Measurements from ENCODE around the gene ADAT2. TPM values are rescaled to one million over a fixed set of nuclear protein-coding genes. Genes with fewer than 3 reads are reported as not detected.

The ADAT2 gene
- total and polyA plus RNA-seq, 2 of the 4 experiments (the other 2 are of a cell fraction), result 2.7 to 5.4 TPM

GRCh38 chr6:143465546-143465945, 15.1 kb upstream of the ADAT2 start:
- Histone ChIP-seq H2BK20ac (ENCODE audit: low read depth, low read length) (no peak overlapping the region), H3K4me1 (ENCODE audit: control insufficient read depth, insufficient read depth, low read length) (no peaks in the 10 kb centered on the region), H2BK15ac (ENCODE audit: low read depth, low read length) (no peak overlapping the region), H2AK9ac (replicated peaks; ENCODE audit: low read depth, low read length, poor library complexity) (no peak overlapping the region), H4K20me1 (ENCODE audit: insufficient read depth, low read length) (no peaks in the 10 kb centered on the region), H2AFZ (replicated peaks; ENCODE audit: low read length, poor library complexity) (no peak overlapping the region), H3K4me2 (ENCODE audit: low read depth, low read length) (no peak overlapping the region), H3K23ac (ENCODE audit: low read depth, low read length) (no peak overlapping the region), H3K14ac (replicated peaks; ENCODE audit: low read depth, low read length) (no peak overlapping the region), H3K27me3 (ENCODE audit: control insufficient read depth, insufficient read depth, low read length) (no peaks in the 10 kb centered on the region), H3K27ac (ENCODE audit: insufficient read depth, low read length) (no peak overlapping the region), H3K36me3 (ENCODE audit: control insufficient read depth, insufficient read depth, low read length) (peaks cover 6% of the 10 kb centered on the region), H3K9ac (ENCODE audit: low read depth, low read length) (no peak overlapping the region), H2BK5ac (ENCODE audit: low read depth, low read length, poor library complexity, severe bottlenecking) (no peak overlapping the region), H3K9me1 (ENCODE audit: insufficient read depth, low read length) (no peaks in the 10 kb centered on the region), H2BK120ac (ENCODE audit: low read depth, low read length) (no peak overlapping the region), H3K4me3 (ENCODE audit: insufficient read depth, low read depth, low read length) (no peak overlapping the region), H4K91ac (ENCODE audit: insufficient read depth, low read depth, low read length) (no peak overlapping the region), H3K79me1 (ENCODE audit: low read depth in 1 of 2, low read length in 2 of 2) (0 out of 4 replicates have a peak, but pooled peaks cover 0 to 2% of the 10 kb centered on the region in 2 experiments), H2AK5ac (ENCODE audit: low read depth, low read length) (no peak overlapping the region), H4K8ac (ENCODE audit: low read depth in 2 of 2, low read length in 2 of 2) (no peak overlapping the region), H3K9me3 (ENCODE audit: control insufficient read depth, insufficient read depth, low read length) (no peaks in the 10 kb centered on the region), H3K56ac (ENCODE audit: extremely low read depth, insufficient read depth, low read length) (no peak overlapping the region), H4K5ac (ENCODE audit: low read depth, low read length) (no peak overlapping the region), H3K18ac (ENCODE audit: low read depth, low read length) (no peak overlapping the region), H3K4ac (ENCODE audit: low read depth, low read length) (no peak overlapping the region)
- intact Hi-C loops (cut with micrococcal nuclease) (no loop called here), dilution Hi-C loops (cut with HindIII; ENCODE audit: low sequenced_read_pairs, unreplicated experiment) (no loop called here), in situ Hi-C loops (cut with MboI; ENCODE audit: low sequenced_read_pairs) (no loop called here)
- TF ChIP-seq MAZ (IDR thresholded peaks at IDR 0.05; ENCODE audit: borderline replicate concordance, low read depth, low read length), result no peak
- DNase-seq, result no peak
- ATAC-seq (ENCODE audit: low read depth), result no peak
- WGBS, 2 experiments (ENCODE audit: extremely low coverage in 2 of 2, insufficient read length in 1 of 2), result no CpG with 5 or more reads among the region's 2 CpGs
- BruUV-seq (replicated peaks), result no TSS peak
- ChIA-PET CTCF (no interaction called here), POLR2A (ENCODE audit: unreplicated experiment) (no interaction called here)
